GM19238 (cell line): ENCODE measurements around the gene RPS19.

Experiments
- DNase-seq: peaks from one replicate; pipeline ENCODE4 v3.0.0; 2011; ENCODE audit warnings: low spot score; ENCODE audit not compliant: insufficient read length

RPS19 gene

GRCh38 chr19:41897181-41897580, 37.1 kb downstream of the RPS19 start:
- DNase-seq = no peak

- DNase-seq = no peak
Observed at GRCh38 chr19:41897820-41898219, 37.8 kb downstream of the RPS19 start.

GRCh38 chr19:41898235-41898634, 38.2 kb downstream of the RPS19 start:
- DNase-seq = no peak

- DNase-seq = no peak
Observed at GRCh38 chr19:41901707-41902360, 41.8 kb downstream of the RPS19 start.

- no peak for DNase-seq
Observed at GRCh38 chr19:41902594-41902993, 42.5 kb downstream of the RPS19 start.

GRCh38 chr19:41903193-41903953, 43.3 kb downstream of the RPS19 start:
- no peak for DNase-seq

- no peak for DNase-seq
Observed at GRCh38 chr19:41904118-41904870, 44.2 kb downstream of the RPS19 start.

- DNase-seq = no peak
Observed at GRCh38 chr19:41905273-41906002, 45.4 kb downstream of the RPS19 start.

GRCh38 chr19:41906271-41906670, 46.2 kb downstream of the RPS19 start:
- no peak for DNase-seq

GRCh38 chr19:41906916-41907680, 47.0 kb downstream of the RPS19 start:
- no peak for DNase-seq

- DNase-seq = no peak
Observed at GRCh38 chr19:41907994-41908615, 48.0 kb downstream of the RPS19 start.

- no peak for DNase-seq
Observed at GRCh38 chr19:41908724-41909464, 48.8 kb downstream of the RPS19 start.

GRCh38 chr19:41909706-41910105, 49.7 kb downstream of the RPS19 start:
- DNase-seq = no peak

- DNase-seq = no peak
Observed at GRCh38 chr19:41910240-41910991, 50.4 kb downstream of the RPS19 start.

- no peak for DNase-seq
Observed at GRCh38 chr19:41910992-41911888, 51.2 kb downstream of the RPS19 start.

GRCh38 chr19:41911889-41912731, 52.1 kb downstream of the RPS19 start:
- DNase-seq = no peak
